ENCODE data around the gene RASGRP4.

Gene RASGRP4

DNA sequence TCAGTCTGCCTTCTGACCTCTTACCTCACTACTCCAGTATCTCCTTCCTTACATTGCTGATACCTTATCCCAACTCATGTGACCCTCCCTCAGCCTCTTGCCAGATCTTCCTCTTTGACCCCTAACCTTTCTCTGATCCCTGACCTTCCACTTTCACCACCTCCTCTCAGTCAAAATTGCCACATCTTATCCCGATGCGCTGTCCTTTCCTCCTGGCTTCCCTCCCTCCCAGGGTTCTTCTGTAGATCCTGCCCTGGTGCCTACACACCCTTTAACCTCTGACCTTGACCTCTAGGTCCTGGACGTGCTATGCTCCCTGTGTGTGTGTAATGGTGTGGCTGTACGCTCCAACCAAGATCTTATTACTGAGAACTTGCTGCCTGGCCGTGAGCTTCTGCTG is 31.2 kb upstream of the RASGRP4 start:
- H3K4me1 ChIP-seq (ENCODE audit: insufficient read depth, insufficient read length): peaks cover 3% of the 10 kb centered on the region
- H3K9ac ChIP-seq (ENCODE audit: insufficient read length, low read depth): no peak overlapping the region
- H3K4me3 ChIP-seq (ENCODE audit: insufficient read length, low read depth): no peak overlapping the region
- TF ChIP-seq YY1 (IDR thresholded peaks at IDR 0.05; ENCODE audit: insufficient read depth, insufficient read length) (no peak), ZNF274 (IDR thresholded peaks at IDR 0.05; ENCODE audit: low read depth, low read length) (no peak), SUZ12 (IDR thresholded peaks at IDR 0.05; ENCODE audit: extremely low read depth, insufficient read depth, insufficient read length) (no peak)
- no peak for DNase-seq (ENCODE audit: low read depth, low spot score)
- H3K36me3 ChIP-seq (ENCODE audit: insufficient read depth, insufficient read length, low read length): no peaks in the 10 kb centered on the region
- no peaks in the 10 kb centered on the region for H3K9me3 ChIP-seq (ENCODE audit: insufficient read depth, low read length)
- H3K27me3 ChIP-seq (ENCODE audit: insufficient read depth, insufficient read length): no peaks in the 10 kb centered on the region

- Histone ChIP-seq H3K4me1 (ENCODE audit: insufficient read depth, insufficient read length) (peaks cover 3% of the 10 kb centered on the region), H3K9ac (ENCODE audit: insufficient read length, low read depth) (no peak overlapping the region), H3K36me3 (ENCODE audit: insufficient read depth, insufficient read length, low read length) (no peaks in the 10 kb centered on the region), H3K9me3 (ENCODE audit: insufficient read depth, low read length) (no peaks in the 10 kb centered on the region), H3K4me3 (ENCODE audit: insufficient read length, low read depth) (no peak overlapping the region), H3K27me3 (ENCODE audit: insufficient read depth, insufficient read length) (no peaks in the 10 kb centered on the region)
- DNase-seq (ENCODE audit: low read depth, low spot score): no peak
- TF ChIP-seq YY1 (IDR thresholded peaks at IDR 0.05; ENCODE audit: insufficient read depth, insufficient read length): no peak
- TF ChIP-seq ZNF274 (IDR thresholded peaks at IDR 0.05; ENCODE audit: low read depth, low read length): no peak
- TF ChIP-seq SUZ12 (IDR thresholded peaks at IDR 0.05; ENCODE audit: extremely low read depth, insufficient read depth, insufficient read length): no peak
These were observed 29.0 kb upstream of the RASGRP4 start for GRCh38 chr19:38455031-38455430.

- Histone ChIP-seq H3K4me1 (ENCODE audit: insufficient read depth, insufficient read length) (peaks cover 3% of the 10 kb centered on the region), H3K36me3 (ENCODE audit: insufficient read depth, insufficient read length, low read length) (no peaks in the 10 kb centered on the region), H3K27me3 (ENCODE audit: insufficient read depth, insufficient read length) (no peaks in the 10 kb centered on the region), H3K9ac (ENCODE audit: insufficient read length, low read depth) (no peak overlapping the region), H3K4me3 (ENCODE audit: insufficient read length, low read depth) (no peak overlapping the region), H3K9me3 (ENCODE audit: insufficient read depth, low read length) (no peaks in the 10 kb centered on the region)
- DNase-seq (ENCODE audit: low read depth, low spot score): no peak
- TF ChIP-seq YY1 (IDR thresholded peaks at IDR 0.05; ENCODE audit: insufficient read depth, insufficient read length) (no peak), ZNF274 (IDR thresholded peaks at IDR 0.05; ENCODE audit: low read depth, low read length) (no peak), SUZ12 (IDR thresholded peaks at IDR 0.05; ENCODE audit: extremely low read depth, insufficient read depth, insufficient read length) (no peak)
These were observed 27.6 kb upstream of the RASGRP4 start for GRCh38 chr19:38453596-38453995.

DNA sequence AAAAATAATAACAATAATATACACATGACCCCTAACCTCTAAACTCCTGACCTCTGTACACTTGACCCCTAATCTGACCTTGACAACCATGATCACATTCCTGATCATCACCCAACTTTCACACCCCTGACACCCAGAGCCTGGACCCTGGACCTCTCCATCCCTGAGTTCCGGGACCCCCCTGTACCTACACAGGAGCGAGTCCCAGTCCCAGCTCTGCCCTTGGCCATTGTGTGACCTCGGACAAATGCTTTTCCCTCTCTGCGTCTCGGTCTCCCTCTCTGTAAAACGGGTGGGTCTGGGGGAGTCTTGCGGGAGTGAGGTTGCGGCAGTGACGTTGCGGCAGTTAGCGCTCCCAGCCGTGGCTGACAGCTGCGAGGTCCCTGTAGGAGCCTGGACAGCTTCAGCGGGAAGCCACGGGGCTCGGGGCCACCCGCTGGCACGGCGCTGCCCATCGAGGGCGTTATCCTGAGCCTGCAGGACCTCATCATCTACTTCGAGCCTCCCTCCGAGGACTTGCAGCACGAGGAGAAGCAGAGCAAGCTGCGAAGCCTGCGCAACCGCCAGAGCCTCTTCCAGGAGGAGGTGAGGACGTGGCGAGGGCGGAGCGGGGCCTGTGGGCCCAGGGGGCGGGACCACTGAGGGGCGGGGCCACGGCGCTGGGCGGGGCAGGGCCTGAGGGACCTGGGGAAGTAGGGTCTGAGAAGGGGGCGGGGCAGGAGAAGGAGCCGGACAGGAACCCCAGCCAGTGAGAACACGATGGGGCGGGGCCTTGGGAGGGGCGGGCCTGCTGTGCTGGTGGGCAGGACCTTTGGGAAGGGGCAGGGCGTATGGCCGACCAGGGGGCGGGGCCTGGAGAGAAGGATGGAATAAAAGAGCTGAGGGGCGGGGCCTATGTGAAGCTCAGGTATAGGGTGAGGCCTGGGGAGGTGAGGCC is 26.7 kb upstream of the RASGRP4 start:
- Histone ChIP-seq H3K27me3 (ENCODE audit: insufficient read depth, insufficient read length) (no peaks in the 10 kb centered on the region), H3K4me1 (ENCODE audit: insufficient read depth, insufficient read length) (peaks cover 3% of the 10 kb centered on the region), H3K9ac (ENCODE audit: insufficient read length, low read depth) (no peak overlapping the region), H3K4me3 (ENCODE audit: insufficient read length, low read depth) (no peak overlapping the region), H3K9me3 (ENCODE audit: insufficient read depth, low read length) (no peaks in the 10 kb centered on the region), H3K36me3 (ENCODE audit: insufficient read depth, insufficient read length, low read length) (no peaks in the 10 kb centered on the region)
- no peak for DNase-seq (ENCODE audit: low read depth, low spot score)
- no peak for TF ChIP-seq SUZ12 (IDR thresholded peaks at IDR 0.05; ENCODE audit: extremely low read depth, insufficient read depth, insufficient read length)
- TF ChIP-seq ZNF274 (IDR thresholded peaks at IDR 0.05; ENCODE audit: low read depth, low read length): no peak
- no peak for TF ChIP-seq YY1 (IDR thresholded peaks at IDR 0.05; ENCODE audit: insufficient read depth, insufficient read length)

GRCh38 chr19:38451629-38452028 is 25.6 kb upstream of the RASGRP4 start:
- H3K9ac ChIP-seq (ENCODE audit: insufficient read length, low read depth): no peak overlapping the region
- DNase-seq (ENCODE audit: low read depth, low spot score): no peak

GRCh38 chr19:38451036-38451435 is 25.0 kb upstream of the RASGRP4 start:
- no peak for TF ChIP-seq YY1 (IDR thresholded peaks at IDR 0.05; ENCODE audit: insufficient read depth, insufficient read length)
- no peak for TF ChIP-seq ZNF274 (IDR thresholded peaks at IDR 0.05; ENCODE audit: low read depth, low read length)
- TF ChIP-seq SUZ12 (IDR thresholded peaks at IDR 0.05; ENCODE audit: extremely low read depth, insufficient read depth, insufficient read length): no peak
- H3K9ac ChIP-seq (ENCODE audit: insufficient read length, low read depth): no peak overlapping the region
- H3K27me3 ChIP-seq (ENCODE audit: insufficient read depth, insufficient read length): no peaks in the 10 kb centered on the region
- no peak for DNase-seq (ENCODE audit: low read depth, low spot score)
- no peak overlapping the region for H3K4me3 ChIP-seq (ENCODE audit: insufficient read length, low read depth)
- no peaks in the 10 kb centered on the region for H3K36me3 ChIP-seq (ENCODE audit: insufficient read depth, insufficient read length, low read length)
- H3K4me1 ChIP-seq (ENCODE audit: insufficient read depth, insufficient read length): peaks cover 3% of the 10 kb centered on the region
- H3K9me3 ChIP-seq (ENCODE audit: insufficient read depth, low read length): no peaks in the 10 kb centered on the region

More at GRCh38 chr19:38451629-38452028, 25.6 kb upstream of the RASGRP4 start:
- TF ChIP-seq YY1 (IDR thresholded peaks at IDR 0.05; ENCODE audit: insufficient read depth, insufficient read length) (no peak), SUZ12 (IDR thresholded peaks at IDR 0.05; ENCODE audit: extremely low read depth, insufficient read depth, insufficient read length) (no peak), ZNF274 (IDR thresholded peaks at IDR 0.05; ENCODE audit: low read depth, low read length) (no peak)
- no peaks in the 10 kb centered on the region for H3K27me3 ChIP-seq (ENCODE audit: insufficient read depth, insufficient read length)
- H3K36me3 ChIP-seq (ENCODE audit: insufficient read depth, insufficient read length, low read length): no peaks in the 10 kb centered on the region
- H3K9me3 ChIP-seq (ENCODE audit: insufficient read depth, low read length): no peaks in the 10 kb centered on the region
- H3K4me1 ChIP-seq (ENCODE audit: insufficient read depth, insufficient read length): peaks cover 3% of the 10 kb centered on the region
- H3K4me3 ChIP-seq (ENCODE audit: insufficient read length, low read depth): no peak overlapping the region

DNA sequence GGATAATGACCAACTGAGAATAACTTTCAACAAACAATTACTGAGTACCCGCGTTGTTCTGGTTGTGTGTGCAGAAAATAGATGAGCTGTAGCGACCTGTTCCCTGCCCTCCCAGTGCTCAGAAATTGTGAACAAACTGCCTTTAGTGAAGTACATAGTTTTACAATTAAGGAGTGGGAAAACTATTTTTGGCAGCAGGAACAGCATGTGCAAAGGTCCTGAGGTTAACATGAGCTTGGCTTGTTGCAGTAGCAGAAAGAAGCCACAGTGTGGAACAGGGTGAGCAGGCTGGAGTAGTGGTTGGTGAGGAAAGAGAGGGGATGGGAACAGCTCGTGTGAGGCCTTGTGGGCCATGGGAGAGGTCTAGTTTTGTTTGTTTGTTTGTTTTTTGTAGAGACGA is 23.5 kb upstream of the RASGRP4 start:
- Histone ChIP-seq H3K27me3 (ENCODE audit: insufficient read depth, insufficient read length) (no peaks in the 10 kb centered on the region), H3K4me1 (ENCODE audit: insufficient read depth, insufficient read length) (peaks cover 3% of the 10 kb centered on the region), H3K36me3 (ENCODE audit: insufficient read depth, insufficient read length, low read length) (no peaks in the 10 kb centered on the region), H3K9ac (ENCODE audit: insufficient read length, low read depth) (no peak overlapping the region), H3K9me3 (ENCODE audit: insufficient read depth, low read length) (no peaks in the 10 kb centered on the region), H3K4me3 (ENCODE audit: insufficient read length, low read depth) (no peak overlapping the region)
- no peak for TF ChIP-seq YY1 (IDR thresholded peaks at IDR 0.05; ENCODE audit: insufficient read depth, insufficient read length)
- DNase-seq (ENCODE audit: low read depth, low spot score): no peak
